GM19239 (cell line): ENCODE measurements around the gene ARMC7.

ENCODE experiments used
- DNase-seq: peaks from one replicate; pipeline ENCODE4 v3.0.0; 2011; ENCODE audit warnings: low spot score; ENCODE audit not compliant: insufficient read length
- FAIRE-seq: peaks from 2 replicates; lab custom pipeline; 2011; peaks lifted over from hg19 to GRCh38; lab: Jason Lieb, UNC

ARMC7 gene

DNA sequence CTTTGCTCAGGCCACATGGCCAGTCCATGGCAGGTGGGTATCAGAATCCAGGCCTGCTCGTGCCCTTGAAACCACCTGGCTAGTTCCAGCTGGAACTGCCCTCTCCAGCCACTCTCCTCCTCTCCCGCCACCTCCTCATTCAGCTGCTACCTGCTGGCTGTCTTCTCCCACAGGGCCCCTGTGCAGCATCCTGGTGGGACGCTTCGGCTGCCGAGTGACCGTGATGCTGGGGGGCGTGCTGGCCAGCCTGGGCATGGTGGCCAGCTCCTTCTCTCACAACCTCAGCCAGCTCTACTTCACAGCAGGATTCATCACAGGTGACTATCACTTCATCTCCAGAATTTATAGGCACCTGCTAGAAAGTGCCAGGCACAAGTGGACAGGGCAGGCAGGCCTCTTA is 11.9 kb upstream of the ARMC7 start:
- DNase-seq (no peak), FAIRE-seq (no peak)

DNA sequence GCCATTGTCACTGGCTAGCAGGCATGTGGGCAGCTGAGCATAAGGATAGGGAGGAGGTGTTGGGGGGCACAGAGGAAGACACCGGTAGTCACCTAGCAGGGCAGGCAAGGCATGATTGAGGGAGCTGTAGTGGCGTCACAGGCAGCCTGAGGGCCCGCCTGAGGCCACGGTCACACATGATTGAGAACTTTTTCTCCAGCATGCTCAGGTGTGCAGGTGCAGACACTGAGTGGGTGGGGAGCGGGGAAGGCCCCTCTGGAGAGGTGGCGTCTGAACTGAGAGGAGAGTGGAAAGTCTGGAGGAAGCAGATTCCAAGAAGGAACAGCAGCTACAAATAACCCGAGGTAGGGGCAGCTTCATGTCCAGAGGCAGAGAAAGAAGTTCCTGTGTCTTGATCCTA is 10.9 kb upstream of the ARMC7 start:
- FAIRE-seq = no peak

DNA sequence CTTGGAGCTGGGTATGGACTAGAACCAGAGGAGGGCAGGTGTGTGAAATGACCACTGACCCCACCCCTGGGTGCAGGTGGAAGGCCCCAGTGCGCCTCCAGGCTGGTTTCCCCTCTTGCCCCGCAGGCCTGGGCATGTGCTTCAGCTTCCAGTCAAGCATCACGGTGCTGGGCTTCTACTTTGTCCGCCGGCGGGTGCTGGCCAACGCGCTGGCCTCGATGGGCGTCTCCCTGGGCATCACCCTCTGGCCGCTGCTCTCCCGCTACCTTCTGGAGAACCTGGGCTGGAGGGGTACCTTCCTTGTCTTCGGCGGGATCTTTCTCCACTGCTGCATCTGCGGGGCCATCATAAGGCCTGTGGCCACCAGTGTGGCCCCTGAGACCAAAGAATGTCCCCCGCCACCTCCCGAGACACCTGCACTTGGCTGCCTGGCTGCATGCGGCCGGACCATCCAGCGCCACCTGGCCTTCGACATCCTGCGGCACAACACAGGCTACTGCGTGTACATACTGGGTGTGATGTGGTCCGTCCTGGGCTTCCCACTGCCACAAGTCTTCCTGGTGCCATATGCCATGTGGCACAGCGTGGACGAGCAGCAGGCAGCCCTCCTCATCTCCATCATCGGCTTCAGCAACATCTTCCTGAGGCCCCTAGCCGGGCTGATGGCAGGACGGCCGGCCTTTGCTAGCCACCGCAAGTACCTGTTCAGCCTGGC is 9.7 kb upstream of the ARMC7 start:
- no peak for DNase-seq

More for the DNA sequence above, 10.9 kb upstream of the ARMC7 start:
- DNase-seq = no peak

DNA sequence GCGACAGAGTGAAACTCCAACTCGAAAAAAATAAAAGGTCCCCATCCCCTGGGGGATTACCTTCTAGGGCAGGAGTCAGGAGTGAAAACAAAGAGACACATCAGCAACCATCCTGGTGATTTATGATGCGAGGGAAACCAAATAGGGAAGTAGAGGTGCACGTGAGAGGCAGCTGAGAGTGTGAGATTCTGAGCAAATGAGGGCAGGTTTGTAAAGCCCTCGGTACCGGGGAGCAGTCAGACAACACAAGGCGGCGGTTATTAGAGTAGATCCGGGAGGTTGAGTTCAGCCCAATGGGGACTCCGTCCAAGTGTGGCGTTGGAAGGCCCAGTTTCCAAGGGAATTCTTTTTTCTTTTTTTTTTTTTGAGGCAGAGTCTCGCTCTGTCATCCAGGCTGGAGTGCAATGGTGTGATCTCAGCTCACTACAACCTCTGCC is 7.4 kb upstream of the ARMC7 start:
- DNase-seq (peak; percentile 50), FAIRE-seq (peak; percentile 64)

More for the DNA sequence above, 9.7 kb upstream of the ARMC7 start:
- FAIRE-seq = no peak

DNA sequence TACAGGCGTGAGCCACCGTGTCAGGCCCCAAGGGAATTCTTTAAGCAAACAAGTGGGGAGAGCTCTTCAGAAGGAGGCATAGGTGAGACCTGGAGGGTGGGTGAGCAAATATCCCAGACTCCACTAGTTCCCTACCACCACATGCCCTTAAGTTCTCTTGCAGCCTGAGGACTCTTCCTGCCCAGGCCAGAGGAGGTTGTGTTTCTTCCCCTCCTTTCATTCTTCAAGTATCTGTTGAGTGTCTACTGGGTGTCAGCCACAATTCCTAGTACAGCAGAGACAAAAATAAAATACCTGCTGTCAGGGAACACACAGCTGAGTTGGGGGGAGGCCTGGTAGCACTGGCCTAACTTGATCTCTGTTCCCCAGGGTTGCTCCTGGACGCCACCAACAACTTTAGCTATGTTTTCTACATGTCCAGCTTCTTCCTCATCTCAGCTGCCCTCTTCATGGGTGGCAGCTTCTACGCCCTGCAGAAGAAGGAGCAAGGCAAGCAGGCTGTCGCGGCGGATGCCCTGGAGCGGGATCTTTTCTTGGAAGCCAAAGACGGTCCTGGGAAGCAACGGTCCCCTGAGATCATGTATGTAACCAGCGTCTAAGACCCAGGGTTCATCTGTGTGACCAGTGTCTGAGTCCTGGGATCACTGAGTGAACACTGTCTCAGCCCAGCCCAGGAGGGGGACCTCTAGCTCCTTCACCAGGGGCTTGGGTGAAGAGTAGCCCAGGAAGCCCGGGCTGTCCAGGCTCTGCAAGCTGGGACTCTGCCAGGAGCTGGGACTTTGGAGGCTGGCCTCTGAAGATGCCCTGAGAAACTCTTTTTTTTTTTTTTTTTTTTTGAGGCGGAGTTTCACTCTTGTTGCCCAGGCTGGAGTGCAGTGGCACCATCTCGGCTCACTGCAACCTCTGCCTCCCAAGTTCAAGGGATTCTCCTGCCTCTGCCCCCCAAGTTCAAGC is 5.9 kb upstream of the ARMC7 start:
- DNase-seq (no peak), FAIRE-seq (peak; percentile 18)

DNA sequence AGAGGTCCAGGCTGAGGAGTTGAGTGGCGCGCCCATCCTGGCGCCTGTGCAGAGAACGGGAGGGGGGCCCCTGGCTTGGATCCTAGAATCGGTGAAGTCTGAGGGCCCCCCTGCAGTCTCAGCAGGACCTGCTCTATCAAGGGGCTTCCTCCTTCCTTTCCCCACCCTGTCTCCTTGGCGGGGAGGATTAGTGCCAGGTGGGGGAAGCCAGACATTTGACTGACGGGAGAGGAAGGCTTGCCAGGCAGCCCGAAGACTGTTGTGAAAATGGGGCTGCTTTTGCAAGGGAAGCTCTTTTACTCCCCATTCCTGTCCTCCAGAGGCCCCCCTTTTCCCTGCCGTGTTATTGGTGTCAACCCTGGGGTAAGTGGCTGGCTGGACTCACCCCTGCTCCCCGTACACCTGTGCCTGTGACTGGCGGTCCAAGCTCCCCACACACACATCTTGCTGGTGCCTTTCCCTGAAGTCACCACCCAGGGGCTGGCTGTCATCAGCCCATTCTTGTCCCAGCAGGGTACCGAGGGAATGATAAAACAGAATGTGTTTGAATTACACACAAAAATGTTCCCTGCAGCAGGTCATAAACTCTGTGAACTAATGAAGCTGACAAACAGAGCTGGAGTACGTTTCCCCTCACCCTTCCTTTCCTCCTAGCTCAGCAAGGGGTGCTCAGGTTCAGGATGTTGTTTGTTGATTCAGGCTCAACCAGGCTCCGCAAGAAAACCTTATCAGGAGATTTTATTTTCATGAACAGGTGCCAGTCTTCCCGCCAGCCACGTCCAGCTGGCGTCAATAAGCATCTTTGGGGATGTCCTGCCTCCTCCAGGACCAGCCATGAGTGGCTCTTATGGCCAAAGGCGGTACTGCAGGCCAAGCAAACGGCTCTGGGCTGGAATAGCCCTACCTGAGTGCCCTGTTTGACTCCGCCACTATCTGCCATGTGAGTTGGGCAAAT is 4.4 kb upstream of the ARMC7 start:
- FAIRE-seq = no peak
- peak; percentile 72 for DNase-seq

DNA sequence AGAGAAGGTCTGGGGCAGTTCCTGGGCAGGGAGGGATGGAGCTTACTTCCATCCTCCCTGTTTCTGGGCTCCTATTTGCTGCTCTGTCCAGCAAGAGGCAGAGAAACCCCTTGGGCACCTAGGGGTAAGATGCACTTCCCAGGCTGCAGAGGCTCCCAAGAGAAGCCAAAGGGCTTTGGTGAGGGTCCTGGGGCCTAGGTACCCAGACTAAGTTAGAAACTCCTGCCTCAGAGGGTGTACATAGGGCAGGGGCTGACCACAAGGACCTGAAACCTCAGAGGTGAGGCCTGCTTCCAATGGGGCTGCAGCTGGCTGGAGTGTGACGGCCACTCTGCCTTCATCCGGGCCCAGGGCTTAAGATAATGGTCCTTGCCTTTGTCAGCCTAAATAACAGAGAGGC is 1.6 kb upstream of the ARMC7 start:
- no peak for DNase-seq
- no peak for FAIRE-seq

DNA sequence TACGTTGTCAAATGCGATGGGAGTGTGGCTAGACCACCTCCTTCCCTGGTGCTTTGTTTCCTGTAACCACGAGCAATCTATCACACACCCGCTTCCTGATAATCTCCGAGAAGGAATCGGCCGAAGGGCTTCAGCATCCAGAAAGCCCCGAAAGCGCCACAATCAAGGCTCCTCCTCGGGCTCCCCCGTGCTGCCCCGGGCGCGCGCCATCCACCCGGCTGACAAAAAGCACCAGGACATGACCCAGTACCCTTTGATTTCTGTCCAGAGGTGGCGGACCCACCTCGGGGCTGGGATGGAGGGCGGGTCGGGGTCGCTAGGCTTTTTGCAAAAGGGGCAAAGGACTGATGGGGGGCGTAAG is 743 bp upstream of the ARMC7 start:
- DNase-seq (no peak), FAIRE-seq (no peak)

DNA sequence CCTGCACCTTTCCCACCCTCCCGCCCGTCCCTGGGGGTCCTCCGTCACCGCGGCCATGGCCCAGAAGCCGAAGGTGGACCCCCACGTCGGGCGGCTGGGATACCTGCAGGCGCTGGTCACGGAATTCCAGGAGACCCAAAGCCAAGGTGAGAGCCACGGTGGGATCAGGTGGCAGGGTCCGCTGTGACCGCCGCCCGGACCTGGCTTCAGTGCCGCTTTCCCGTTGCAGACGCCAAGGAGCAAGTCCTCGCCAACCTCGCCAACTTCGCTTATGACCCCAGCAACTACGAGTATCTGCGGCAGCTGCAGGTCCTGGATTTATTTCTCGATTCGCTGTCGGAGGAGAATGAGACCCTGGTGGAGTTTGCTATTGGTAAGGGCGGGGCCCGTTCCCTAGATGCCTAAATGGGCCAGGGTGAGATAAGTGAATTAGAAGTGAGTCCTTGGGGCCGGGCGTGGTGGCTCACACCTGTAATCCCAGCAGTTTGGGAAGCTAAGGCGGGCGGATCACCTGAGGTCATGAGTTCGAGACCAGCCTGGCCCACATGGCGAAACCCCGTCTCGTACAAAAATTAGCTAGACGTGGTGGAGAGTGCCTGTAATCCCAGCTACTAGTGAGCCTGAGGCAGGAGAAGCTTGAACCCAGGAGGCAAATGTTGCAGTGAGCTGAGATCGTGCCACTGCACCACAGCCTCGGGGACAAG is 617 bp downstream of the ARMC7 start:
- peak; percentile 58 for FAIRE-seq

DNA sequence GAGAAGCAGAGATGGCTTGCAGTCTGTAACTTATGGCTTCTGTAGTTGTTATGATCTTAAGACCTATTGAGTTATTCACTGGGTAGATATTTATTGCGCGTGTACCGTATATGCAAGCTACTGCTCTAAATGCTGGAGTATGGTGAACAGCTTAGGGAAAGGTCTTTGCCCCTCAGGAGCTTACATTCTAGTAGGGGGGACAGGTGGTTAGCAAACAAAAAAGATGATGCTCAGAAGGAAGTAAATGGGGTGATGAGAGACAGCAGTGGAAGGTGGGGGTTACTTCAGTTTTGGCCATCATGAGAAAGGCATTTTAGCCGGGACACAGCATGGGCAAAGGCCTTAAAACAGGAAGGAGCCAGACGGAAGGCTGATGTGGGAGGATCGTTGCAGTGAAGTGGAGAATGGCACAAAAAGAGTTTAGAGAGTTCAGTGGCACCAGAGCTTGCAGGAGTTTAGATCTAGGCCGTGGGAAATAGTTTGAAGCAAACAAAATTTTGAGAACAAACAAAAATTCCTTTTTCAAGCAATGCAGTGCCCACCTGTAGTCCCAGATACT is 2.1 kb downstream of the ARMC7 start:
- DNase-seq = no peak
- FAIRE-seq = no peak

More for the DNA sequence above, 617 bp downstream of the ARMC7 start:
- no peak for DNase-seq

DNA sequence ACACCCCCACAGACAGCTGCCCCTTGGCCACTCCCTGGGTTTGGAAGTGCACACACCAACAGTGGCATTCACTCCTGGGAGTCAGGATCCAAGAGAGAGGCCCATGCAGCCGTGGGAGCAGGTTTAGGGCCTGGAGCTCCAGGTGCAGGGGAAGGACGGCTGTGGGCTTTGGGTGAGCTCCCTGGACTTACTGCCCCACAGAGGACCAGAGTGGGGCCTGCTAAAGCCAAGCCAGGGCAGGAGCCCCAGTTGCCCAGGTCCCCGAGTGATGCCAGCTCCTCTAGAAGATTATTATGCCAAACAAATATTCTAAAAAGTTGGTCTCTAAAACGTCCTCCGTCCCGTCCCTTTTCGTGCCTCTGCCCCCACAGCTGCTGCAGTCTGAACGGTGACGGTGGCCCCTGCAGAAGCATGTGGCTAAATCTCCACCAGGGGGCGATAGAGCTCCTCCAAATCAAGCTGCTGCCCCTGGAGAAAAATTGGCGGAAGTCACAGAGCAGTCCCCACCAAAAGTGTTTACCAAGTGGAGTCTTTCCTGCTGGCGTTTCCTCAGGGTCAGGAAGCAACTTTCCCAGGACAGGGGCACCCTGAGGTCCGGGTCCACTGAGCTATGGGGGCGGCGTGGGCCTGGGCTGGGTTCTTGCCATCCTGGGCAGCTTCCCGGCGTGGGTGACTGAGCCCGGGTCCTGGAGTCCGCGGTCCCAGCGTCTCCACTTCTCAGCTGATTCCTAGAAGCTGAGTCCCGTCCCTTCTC is 4.2 kb downstream of the ARMC7 start:
- peak; percentile 94 for FAIRE-seq

DNA sequence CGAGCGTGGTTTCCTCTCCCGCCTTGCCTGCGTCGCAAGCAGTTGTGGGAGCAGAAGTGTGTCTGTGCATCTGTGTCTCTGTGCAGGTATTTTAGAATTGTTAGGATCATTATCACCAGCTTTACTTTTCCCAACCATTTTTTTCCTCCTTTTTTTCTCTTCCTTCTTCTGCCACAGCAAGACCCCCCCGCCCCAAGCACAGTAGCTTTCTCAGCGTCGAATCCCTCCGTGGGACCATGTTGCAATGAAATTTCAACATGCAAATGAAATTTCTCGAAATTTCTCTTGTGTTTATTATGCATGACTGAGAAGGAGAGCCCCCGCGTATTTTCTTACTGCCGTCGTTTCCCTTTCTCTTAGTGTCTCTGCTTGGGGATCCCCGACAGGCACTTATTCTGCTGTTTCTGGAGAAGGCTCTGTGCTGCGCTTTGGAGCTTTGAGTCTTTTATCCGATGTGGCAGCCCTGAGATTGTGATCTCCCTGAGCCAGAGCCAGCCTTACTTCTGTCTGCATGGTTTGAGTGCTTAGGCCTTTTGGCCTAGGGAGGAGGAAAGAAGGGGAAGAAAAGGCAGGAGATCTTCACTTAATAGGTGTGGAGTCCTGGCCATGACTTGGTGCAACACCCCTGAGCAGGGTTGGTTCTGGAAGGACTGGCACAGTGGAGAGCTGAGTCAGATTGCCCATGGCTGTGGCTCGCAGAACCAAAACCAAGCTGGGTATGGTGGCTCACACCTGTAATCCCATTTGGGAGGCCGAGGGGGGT is 5.0 kb downstream of the ARMC7 start:
- DNase-seq (no peak), FAIRE-seq (no peak)

More for the DNA sequence above, 4.2 kb downstream of the ARMC7 start:
- DNase-seq = peak; percentile 86

DNA sequence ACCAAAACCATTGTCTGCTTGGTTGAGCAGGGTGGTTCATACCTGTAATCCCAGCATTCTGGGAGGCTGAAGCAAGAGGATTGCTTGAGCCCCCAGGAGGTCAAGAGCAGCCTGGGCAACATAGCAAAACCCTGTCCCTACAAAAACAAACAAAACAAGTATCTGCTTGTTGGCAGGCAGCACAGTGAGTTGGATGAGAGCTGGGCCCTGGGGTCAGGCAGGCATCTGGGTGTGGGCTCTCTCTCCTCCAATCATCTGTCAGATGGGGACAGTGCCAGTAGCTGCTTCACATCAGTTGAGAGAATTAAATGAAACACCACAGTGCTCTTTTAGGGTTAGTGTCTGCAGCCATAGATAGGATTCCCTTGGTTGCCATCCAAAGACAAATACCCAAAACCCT is 5.8 kb downstream of the ARMC7 start:
- DNase-seq (no peak), FAIRE-seq (no peak)

DNA sequence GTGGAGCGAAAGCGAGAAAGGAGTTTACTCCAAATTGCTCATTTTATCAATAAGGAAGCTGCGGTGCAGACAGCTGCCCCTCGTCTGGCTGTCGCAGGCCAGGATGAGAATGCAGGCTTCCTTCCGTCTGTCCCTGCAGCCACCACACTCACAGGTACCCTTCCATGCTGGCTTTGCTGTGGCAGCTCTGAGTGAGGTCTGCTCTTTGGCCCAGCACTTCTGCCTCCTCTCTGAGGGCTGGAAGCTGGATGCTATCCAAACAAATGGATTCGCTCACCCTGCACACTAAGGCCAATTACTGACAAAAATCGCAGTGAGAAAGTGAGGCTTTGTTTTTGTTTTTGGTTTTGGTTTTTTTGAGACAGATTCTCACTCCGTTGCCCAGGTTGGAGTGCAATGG is 7.0 kb downstream of the ARMC7 start:
- FAIRE-seq (no peak), DNase-seq (no peak)

DNA sequence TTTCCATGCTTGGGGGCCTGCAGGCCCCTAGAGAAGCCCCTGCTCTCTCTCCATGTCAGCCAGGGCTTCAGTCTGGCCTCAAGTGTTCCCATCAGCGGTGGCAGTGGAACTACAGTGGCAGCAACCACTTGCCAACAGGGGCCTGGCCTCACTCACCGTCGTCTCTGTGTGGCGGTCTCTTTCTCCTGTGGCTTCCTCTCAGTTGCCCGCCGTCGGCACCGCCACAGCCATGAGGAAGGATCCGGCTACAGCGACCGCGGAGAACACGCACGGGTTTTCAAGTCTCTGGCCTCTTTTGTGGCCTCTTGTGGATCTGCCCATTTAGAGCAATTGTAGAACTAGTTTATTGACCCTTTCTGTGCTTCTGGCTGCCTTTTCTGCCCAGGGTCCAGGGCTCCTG is 8.5 kb downstream of the ARMC7 start:
- FAIRE-seq (no peak), DNase-seq (no peak)

DNA sequence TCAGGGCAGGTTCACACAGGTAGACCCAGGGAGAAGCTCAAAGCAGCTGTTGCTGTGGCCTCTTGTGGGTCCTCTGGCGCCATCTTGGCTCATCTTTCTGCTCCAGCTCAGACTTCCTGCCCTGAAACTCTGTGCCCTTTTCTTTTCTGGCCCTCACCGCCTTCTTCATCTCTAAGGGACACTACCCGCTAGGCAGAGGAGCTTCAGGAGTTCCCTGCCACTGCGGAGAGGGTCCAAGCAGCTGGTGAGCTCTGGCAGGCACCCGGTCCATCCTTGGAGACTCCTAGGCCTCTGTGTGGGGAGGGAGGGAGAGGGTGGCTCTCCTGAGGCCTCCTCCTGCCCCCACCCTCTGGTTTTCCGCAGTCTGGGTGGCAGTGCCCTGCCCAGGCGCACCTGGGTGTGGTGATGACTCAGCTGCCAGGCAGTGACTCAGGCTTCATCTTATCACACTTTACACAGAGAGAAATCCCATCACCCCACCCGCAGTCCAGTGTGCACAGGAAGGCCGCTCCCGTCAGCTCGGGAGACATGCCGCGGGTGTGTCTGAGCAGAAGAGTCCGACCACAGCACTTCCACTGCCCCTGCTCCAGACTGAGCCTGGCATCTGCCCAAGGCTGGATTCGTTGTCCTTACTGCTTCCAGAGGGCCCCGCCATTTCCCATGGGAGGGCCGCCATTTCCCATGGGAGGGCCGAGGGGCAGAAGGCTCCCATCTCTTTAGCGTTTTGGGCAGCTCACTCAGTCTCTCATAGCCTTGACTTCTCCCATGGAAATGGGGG is 14.5 kb downstream of the ARMC7 start:
- no peak for FAIRE-seq
- DNase-seq = no peak

DNA sequence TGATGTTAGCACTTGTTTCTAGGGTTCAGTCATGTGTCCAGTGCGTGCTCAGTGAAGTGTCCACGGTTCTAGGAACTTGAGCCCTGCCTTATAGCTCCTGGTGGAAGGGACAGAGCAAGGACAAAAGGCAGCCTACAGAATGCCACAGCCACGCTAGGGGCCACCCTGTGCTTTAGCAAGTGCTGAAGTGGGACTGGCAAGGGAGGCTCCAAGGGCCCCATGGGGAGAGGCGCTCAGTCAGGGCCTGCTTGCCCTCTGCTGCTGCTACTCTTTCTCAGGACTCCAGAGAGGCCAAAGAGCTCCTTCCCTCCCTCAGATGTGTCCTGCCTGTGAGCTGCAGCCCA is 15.0 kb downstream of the ARMC7 start:
- FAIRE-seq (no peak), DNase-seq (no peak)
